ENCODE results near the gene EXOC6B.

The EXOC6B gene

GRCh38 chr2:72140621-72140960 lies 685.2 kb downstream of the EXOC6B start:
- ChIA-PET CTCF (interaction anchor here (0.6 kb wide), 1 partner anchor 216 kb away, joined by 4 read pairs; no protein-coding TSS in a partner anchor), POLR2A (no interaction called here)
- H3K27ac ChIP-seq (ENCODE audit: extremely low read depth, low read depth, low read length) = no peak overlapping the region
- H3K4me1 ChIP-seq (ENCODE audit: control insufficient read depth, insufficient read depth, low read length) = no peaks in the 10 kb centered on the region
- no peaks in the 10 kb centered on the region for H3K36me3 ChIP-seq (ENCODE audit: control insufficient read depth in 2 of 2, insufficient read depth in 1 of 2, low read length in 2 of 2)
- H3K9me3 ChIP-seq (ENCODE audit: control insufficient read depth, insufficient read depth, low read depth, low read length) = no peaks in the 10 kb centered on the region
- TF ChIP-seq PRDM6 (tag by site-specific recombination; IDR thresholded peaks at IDR 0.05) = no peak
- no peak for TF ChIP-seq ZNF391 (tag by site-specific recombination; IDR thresholded peaks at IDR 0.05; ENCODE audit: borderline replicate concordance, low read depth)
- no peak for TF ChIP-seq ZXDB (tag by site-specific recombination; IDR thresholded peaks at IDR 0.05)
- no peak overlapping the region for H3K4me3 ChIP-seq (ENCODE audit: low read depth, low read length)

- peaks cover 0 to 3% of the 10 kb centered on the region in 2 experiments; a peak in 1 of 3 replicates for H3K36me3 ChIP-seq (ENCODE audit: control insufficient read depth in 2 of 2, insufficient read depth in 1 of 2, low read length in 2 of 2)
- TF ChIP-seq ZFP69B (tag by site-specific recombination; IDR thresholded peaks at IDR 0.05) (no peak), ZNF571 (tag by site-specific recombination; IDR thresholded peaks at IDR 0.05) (no peak), ZNF654 (tag by site-specific recombination; IDR thresholded peaks at IDR 0.05; ENCODE audit: low read depth) (no peak), ZNF140 (tag by site-specific recombination; IDR thresholded peaks at IDR 0.05) (no peak), ZNF768 (tag by site-specific recombination; IDR thresholded peaks at IDR 0.05) (no peak), FEZF1 (tag by site-specific recombination; IDR thresholded peaks at IDR 0.05) (no peak), ZNF19 (tag by site-specific recombination; IDR thresholded peaks at IDR 0.05; ENCODE audit: low read depth) (no peak), ZNF394 (tag by site-specific recombination; IDR thresholded peaks at IDR 0.05; ENCODE audit: borderline replicate concordance) (no peak), KLF16 (tag by site-specific recombination; IDR thresholded peaks at IDR 0.05) (no peak), PRDM1 (tag by site-specific recombination; IDR thresholded peaks at IDR 0.05) (no peak)
- TF ChIP-seq, protein P1, sequence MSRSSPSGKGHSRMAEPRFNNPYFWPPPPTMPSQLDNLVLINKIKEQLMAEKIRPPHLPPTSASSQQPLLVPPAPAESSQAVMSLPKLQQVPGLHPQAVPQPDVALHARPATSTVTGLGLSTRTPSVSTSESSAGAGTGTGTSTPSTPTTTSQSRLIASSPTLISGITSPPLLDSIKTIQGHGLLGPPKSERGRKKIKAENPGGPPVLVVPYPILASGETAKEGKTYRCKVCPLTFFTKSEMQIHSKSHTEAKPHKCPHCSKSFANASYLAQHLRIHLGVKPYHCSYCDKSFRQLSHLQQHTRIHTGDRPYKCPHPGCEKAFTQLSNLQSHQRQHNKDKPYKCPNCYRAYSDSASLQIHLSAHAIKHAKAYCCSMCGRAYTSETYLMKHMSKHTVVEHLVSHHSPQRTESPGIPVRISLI (tag by site-specific recombination; IDR thresholded peaks at IDR 0.05) = no peak
- TF ChIP-seq, protein P2, sequence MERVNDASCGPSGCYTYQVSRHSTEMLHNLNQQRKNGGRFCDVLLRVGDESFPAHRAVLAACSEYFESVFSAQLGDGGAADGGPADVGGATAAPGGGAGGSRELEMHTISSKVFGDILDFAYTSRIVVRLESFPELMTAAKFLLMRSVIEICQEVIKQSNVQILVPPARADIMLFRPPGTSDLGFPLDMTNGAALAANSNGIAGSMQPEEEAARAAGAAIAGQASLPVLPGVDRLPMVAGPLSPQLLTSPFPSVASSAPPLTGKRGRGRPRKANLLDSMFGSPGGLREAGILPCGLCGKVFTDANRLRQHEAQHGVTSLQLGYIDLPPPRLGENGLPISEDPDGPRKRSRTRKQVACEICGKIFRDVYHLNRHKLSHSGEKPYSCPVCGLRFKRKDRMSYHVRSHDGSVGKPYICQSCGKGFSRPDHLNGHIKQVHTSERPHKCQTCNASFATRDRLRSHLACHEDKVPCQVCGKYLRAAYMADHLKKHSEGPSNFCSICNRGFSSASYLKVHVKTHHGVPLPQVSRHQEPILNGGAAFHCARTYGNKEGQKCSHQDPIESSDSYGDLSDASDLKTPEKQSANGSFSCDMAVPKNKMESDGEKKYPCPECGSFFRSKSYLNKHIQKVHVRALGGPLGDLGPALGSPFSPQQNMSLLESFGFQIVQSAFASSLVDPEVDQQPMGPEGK (tag by site-specific recombination; IDR thresholded peaks at IDR 0.05) = no peak
- H3K4me1 ChIP-seq (ENCODE audit: control insufficient read depth, insufficient read depth, low read length) = no peaks in the 10 kb centered on the region
- ChIA-PET CTCF (interaction anchor here (0.6 to 1.1 kb wide), 3 partner anchors 25 to 207 kb away, joined by 3 to 4 read pairs (median 3); no protein-coding TSS in a partner anchor), POLR2A (no interaction called here)
- no peak overlapping the region for H3K27ac ChIP-seq (ENCODE audit: extremely low read depth, low read depth, low read length)
- no peak overlapping the region for H3K4me3 ChIP-seq (ENCODE audit: low read depth, low read length)
- H3K9me3 ChIP-seq (ENCODE audit: control insufficient read depth, insufficient read depth, low read depth, low read length) = no peaks in the 10 kb centered on the region
These were observed 685.8 kb downstream of the EXOC6B start for GRCh38 chr2:72139874-72140620.

DNA sequence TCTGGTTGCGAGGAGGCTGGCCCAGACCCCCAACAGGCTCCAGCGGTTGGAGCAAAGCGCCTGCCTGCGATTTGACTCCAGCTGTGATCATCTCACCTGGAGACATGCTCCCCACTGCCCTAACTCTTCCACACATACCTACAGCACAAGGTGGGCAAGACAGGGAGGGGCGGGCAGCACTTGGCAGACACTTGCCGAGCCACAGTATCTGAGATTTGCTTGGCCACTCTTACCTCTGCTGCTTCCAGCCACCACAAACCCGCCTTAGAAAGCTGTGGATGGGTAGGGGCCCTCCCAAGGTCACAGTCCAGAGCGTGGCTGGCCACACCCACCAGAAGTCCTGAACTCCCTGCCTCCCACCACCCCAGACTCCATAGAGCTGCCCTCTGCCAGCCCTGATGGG lies 686.4 kb downstream of the EXOC6B start:
- Histone ChIP-seq H3K36me3 (ENCODE audit: control insufficient read depth in 2 of 2, insufficient read depth in 1 of 2, low read length in 2 of 2) (peaks cover 0 to 9% of the 10 kb centered on the region in 2 experiments; a peak in 1 of 3 replicates), H3K4me1 (ENCODE audit: control insufficient read depth, insufficient read depth, low read length) (no peaks in the 10 kb centered on the region), H3K4me3 (ENCODE audit: low read depth, low read length) (no peak overlapping the region), H3K9me3 (ENCODE audit: control insufficient read depth, insufficient read depth, low read depth, low read length) (no peaks in the 10 kb centered on the region), H3K27ac (ENCODE audit: extremely low read depth, low read depth, low read length) (no peak overlapping the region)
- POLR2A ChIA-PET = no interaction called here
- CTCF ChIA-PET = interaction anchor here (0.6 to 1.1 kb wide), 3 partner anchors 24 to 206 kb away, joined by 3 to 4 read pairs (median 3); no protein-coding TSS in a partner anchor
- TF ChIP-seq ZNF549 (tag by site-specific recombination; IDR thresholded peaks at IDR 0.05) (no peak), ZNF423 (tag by site-specific recombination; IDR thresholded peaks at IDR 0.05) (no peak), ZNF747 (tag by site-specific recombination; IDR thresholded peaks at IDR 0.05) (no peak), ZNF707 (tag by site-specific recombination; IDR thresholded peaks at IDR 0.05) (no peak), ZNF169 (tag by site-specific recombination; IDR thresholded peaks at IDR 0.05) (no peak), TSHZ1 (tag by site-specific recombination; IDR thresholded peaks at IDR 0.05; ENCODE audit: borderline replicate concordance) (no peak), ZNF133 (tag by site-specific recombination; IDR thresholded peaks at IDR 0.05) (no peak), ZNF488 (tag by site-specific recombination; IDR thresholded peaks at IDR 0.05) (no peak)
